Activated CD8-positive, alpha-beta memory T cell treated with anti-CD3 and anti-CD28 coated beads for 24 hours (primary cell): Measurements from ENCODE around the gene DYNC2LI1.
A peak's percentile ranks its signal among the peaks of the same experiment; 100 is the strongest.
"Not testable (repeated sequence)": the region's sequence is repeated elsewhere in the genome, so short reads cannot be mapped to it uniquely, and the experiment has no call there.

ENCODE experiments used
- DNase-seq: peaks from one replicate; pipeline ENCODE4 v3.0.0-alpha.2; 2020

Gene DYNC2LI1

DNA sequence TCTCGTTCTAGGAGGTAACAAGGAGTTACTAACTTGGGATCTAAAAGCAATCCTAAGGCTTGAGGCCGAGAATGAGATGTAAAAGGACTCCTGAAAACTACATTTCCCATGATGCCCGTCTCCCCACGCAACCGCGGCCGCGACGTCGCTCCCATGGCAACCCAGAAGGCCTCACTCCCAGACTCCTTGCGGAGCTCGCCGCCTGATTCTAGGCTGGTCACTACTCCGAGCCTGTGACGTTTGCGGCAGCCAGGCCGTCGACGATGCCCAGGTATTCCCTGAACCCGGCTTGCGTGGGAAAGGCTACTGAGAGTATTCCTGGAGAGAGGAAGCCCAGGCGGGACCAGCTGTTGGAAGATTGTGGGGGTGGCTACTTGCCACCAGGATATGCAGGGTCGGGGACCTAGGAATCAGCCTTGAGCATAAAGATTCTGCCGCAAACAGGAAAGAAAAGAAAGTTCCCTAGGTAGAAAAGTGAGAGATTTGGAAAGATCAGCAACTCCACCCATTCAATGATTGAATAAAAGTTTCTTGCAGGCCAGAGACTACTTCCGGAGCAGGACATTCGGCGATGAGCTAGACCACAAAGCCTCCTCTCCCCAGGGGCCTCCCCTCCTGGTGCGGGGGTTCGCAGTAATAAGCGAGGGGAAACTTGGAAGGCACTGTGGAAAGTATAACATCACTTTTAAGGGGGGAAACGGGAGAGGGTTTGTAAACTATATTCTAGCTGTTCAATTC, at the start of gene DYNC2LI1:
TSS of gene DYNC2LI1 (plus strand) at position 164 of the 738 bp plus-strand sequence. CDS start at position 264, 100 bp downstream.
- peak; percentile 90 for DNase-seq

DNA sequence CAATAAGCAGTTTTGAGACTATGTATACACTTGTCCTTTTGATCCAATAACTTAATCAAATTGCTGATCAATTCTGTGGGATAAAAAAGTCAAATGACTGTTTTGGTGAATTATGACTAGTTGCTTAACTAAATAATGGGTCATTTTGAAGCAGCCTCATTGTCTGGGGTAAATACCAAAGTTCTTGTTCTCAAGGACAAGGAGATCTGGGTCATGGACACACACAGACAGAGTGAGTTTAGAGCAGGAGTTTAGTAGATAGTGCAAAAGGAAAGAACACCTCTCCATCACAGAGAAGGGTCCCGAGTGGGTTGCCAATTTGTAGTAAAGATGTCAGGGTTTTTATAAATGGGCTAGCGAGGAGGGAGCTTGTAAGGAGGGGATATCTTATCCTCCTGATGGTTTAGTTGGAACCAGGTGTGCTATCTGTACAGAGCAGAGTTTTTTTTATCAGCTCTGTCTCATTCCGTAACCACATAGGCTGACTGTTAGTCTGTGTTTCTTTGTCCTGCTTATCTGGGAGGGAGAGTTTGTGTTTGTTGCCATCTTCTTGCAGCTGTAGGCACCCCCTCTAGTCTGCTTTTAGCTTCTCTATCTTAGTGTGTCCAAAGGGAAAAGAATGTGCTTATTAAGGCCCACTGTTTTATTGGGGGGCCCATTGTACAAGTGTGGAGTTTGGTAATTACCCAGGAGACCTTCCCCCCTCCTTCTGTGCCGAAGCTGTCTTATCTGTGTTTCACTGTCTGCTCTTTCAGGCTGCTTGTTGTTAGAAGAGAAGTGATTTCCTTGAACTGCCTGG, 48.9 kb upstream of the DYNC2LI1 start:
- DNase-seq = no peak

DNA sequence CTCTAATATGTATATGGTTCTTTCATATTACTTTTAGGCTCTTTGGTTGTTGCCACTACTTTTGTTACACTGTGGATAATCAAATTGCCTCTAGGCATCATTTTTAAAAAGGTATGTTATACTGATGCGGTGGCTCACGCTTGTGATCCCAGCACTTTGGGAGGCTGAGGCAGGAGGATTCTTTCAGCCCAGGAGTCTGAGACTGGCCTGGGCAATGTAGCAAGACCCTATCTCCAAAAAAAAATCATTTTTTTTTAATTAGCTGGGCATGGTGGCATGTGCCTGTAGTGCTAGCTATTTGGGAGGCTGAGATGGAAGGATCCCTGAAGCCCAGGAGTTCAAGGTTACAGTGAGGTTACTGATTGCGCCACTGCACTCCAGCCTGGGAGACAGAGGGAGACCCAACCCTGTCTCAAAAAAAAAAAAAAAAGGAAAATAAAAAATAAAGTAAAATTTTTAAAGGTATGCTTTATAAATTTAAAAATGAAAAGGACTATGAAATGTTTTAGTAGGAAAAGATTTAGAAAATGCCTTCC, 48.1 kb upstream of the DYNC2LI1 start:
- DNase-seq = no peak

DNA sequence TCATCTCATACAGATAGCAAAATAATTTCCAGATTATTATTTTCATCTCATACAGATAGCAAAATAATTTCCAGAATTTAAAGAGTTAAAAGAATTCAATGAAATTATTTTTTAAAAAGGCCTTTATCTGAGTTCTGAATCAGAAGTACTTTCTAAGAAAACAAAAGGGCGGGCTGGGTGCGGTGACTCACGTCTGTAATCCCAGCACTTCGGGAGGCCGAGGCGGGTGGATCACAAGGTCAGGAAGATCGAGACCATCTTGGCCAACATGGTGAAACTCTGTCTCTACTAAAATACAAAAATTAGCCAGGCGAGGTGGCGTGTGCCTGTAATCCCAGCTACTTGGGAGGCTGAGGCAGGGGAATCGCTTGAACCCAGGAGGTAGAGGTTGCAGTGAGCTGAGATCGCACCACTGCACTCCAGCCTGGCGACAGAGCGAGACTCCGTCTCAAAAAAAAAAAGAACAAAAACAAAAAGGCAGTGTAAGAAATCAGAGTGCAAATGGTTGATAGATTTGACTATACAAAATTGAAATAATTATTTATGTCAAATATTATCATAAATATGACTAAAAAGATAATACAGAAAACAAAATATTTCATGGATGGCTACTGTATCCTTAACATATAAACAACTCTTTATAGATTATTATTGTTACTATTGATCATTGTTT, 46.7 kb upstream of the DYNC2LI1 start:
- not testable (repeated sequence) for DNase-seq

DNA sequence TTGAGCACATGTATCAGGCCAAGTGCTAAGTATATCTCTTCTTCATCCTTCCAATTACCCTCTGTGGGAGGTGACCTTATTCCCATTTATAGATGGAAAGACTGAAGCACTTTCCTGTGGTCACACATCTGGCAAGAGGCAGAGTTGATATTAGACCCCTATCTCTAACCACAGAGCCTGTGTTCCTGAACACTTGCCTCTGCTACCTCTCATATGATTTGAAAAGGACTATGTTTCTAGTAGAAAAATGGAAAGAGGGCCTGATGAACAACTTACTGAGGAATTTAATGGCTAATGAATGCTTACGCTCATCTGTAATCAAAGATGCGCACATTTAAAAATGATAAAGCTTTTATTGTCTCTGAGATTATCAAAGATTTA, 46.2 kb upstream of the DYNC2LI1 start:
- DNase-seq = no peak

DNA sequence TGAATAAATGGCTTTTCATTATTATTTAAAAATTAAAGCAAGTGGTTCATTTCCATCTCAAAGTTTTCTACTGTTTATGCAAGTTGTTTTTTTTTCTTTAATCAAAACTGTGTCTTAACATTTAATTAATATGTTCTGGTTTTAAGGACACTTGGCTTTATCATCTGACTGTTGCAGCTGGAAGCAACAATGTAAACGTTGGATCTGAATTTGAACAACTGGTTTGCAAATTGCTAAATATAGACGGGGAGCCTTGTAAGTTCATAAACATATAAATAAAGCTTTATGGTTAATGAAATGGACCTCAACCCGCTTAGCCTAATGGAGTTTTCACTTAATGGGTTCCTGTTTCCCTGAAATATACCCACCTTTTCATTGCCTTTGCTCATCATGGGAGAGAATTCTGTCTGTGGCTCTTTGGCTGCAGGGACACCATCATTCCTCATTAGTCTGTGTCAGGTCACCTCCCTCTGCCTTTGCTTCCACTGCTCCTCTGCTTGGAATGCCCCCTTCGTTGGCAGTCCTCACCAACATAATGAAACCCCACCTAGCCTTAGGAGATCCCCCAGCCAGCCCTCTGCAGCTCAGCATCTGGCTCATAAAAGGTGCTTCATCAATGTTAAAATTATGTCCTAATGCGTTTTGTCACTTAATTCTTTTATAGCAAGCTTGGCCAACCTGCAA, 44.2 kb upstream of the DYNC2LI1 start:
- DNase-seq = no peak

DNA sequence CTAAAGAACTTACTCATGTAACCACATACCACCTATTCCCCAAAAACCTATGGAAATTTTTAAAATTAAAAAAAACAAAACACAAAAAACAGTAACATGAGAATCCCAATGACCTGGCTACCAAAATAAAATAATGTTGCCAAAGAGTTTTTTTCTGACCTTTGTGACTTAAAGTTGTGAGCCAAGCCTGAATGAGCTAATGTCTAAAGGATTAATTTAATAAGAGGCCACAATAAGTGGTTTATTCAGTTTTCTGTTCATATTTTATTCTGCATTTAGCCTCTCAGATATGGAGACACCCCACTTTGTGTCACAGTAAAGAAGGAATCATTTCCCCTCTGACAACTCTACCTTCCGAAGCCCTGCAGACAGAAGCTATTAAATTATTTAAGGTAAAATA, 42.6 kb upstream of the DYNC2LI1 start:
- DNase-seq = no peak

DNA sequence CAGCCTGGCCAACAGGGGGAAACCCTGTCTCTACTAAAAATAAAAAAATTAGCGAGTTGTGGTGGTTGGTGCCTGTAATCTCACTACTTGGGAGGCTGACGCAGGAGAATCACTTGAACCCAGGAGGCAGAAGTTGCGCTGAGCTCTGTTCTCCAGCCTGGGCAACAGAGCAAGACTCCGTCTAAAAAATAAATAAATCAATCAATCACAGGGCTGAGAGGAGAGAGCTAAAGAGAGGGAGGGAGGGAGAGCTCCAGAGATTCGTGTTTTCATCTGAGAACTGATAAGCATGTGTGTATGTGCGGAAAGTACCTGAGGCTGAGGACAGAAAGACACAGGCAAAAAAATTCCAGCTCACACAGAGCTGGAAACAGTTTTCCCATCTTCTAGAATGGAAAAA, 37.2 kb upstream of the DYNC2LI1 start:
- no peak for DNase-seq

DNA sequence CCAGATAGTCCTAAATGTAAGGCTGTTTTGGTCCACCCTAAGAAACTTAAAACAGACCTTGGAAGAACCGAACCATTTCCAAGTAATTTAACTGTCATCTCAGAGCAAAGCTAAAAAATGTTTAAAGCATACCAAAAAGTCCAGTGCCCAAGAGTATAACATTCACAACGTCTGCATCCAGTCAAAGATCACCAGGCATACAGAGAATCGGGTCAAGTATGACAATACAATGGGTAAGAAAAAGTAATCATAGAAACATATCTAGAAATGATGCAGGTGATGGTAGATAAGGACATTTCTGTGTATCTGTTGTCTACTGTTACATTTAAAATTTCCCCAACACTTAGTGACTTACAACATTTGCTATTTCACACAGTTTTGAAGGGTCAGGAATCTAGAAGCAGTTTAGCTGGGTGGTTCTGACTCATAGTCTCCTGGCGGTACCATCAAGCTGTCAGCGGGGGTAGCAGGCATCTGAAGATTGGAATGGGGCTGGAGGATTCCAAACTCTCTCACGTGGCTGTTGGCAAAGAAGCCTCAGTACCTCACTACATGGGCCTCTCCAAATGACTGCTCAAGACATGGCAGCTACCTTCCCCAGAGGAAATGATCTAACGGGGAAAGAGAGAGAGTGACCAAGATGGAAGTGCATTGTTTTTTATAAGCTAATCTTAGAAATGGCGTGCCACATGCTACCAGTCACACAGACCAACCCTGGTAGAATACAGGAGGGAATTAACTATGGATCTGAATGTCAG, 36.6 kb upstream of the DYNC2LI1 start:
- DNase-seq = no peak

DNA sequence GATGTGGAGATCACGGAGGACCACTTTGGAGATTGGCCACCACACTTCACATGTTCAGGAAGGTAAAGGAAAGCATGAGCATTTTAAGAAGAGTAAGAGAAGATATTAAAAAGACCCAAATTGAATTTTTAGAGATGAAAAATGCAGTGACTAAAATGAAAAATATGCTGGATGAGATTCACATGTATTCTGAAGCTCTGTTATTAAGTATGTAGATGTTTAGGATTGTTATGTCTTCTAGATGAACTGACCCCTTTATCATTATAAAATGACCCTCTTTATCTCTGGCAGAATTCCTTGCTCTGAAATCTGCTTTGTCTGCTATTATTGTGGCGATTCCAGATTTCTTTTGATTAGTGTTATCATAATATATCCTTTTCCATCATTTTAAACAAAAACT, 36.0 kb upstream of the DYNC2LI1 start:
- DNase-seq = no peak

DNA sequence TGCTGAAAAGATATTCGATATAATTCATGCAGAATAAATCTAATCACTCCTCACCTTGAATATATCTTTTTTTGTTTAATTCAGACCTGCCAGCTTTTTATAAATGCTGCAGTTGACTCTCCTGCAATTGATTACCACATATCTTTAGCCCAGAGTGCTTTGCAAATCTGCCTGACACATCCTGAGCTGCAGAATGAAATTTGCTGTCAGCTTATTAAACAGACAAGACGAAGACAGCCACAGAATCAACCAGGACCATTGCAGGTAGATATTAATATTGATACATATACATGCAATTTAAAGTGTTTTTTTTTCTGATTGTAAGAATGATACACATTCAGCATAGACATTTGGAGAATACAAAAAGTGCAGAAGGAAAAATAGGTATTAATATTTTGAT, 35.6 kb upstream of the DYNC2LI1 start:
- no peak for DNase-seq

DNA sequence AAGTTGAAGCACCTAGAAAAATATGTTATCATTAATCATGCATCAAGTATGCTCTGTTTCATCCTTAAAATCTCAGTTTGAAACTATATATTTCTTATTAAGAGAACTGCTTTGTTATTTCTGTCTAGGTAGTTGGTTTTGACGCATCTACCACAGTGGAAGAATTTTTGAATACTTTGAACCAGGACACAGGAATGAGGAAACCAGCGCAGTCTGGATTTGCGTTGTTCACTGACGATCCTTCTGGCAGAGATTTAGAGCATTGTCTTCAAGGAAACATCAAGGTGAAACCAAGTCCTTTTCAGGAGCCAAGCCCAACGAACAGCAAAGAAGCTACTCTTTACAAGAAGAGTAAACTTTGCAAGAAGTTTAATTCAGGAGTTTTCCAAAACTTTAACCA, 30.1 kb upstream of the DYNC2LI1 start:
- no peak for DNase-seq

DNA sequence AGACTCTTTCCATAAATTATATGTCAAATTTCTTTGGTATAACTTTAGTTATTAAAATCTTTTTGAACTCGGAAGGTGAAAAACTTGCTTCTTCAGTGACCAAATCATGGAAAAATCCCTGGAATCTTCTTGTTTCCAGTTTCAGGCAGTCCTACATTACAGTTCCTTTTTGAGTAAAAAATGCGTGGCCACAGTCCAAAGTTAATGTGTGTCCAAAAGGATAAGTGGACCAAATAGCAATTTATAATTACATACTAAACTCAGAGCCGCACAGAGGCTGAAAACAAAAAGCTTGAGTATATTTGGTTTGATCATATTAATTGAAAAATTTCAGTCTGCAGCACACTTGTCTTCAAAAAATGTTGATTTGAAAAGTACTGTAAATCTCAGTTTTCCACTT, 28.4 kb upstream of the DYNC2LI1 start:
- no peak for DNase-seq

DNA sequence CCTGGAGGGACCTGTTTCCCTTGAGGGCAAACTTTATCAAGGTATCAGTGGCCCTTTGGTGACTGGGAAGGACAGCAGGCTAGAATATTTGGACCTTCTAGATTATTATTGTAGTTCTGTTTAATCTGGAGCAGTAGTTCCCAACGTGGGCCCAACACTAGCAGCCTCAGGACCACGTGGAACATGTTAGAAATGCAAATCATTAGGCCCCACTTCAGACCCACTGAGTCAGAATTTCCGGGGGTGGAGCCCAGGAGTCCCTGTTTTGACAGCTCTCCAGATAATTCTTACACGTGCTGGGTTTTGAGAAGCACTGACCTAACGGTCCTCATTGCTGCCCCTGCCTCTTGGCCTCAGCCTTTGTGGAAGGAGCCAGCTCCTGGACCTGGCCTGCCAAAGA, 25.5 kb upstream of the DYNC2LI1 start:
- no peak for DNase-seq

DNA sequence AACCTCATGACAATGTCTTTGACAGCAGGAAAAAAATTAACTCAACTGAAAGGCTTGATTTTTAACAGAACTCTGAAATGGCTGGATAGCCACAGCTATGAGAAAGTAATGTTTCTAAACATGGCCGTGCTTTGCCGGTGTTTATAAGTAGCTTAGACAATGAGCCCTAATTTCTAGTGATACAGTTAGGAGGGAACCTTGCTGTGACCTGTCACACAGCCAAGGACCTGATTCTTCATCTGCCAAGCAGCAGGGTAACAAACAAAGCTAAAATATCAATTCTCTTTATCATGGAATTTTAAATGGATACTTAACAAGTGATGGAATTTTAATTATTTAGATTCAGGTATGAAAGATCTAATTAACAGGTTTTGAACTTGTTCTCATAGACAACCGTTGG, 24.3 kb upstream of the DYNC2LI1 start:
- no peak for DNase-seq

DNA sequence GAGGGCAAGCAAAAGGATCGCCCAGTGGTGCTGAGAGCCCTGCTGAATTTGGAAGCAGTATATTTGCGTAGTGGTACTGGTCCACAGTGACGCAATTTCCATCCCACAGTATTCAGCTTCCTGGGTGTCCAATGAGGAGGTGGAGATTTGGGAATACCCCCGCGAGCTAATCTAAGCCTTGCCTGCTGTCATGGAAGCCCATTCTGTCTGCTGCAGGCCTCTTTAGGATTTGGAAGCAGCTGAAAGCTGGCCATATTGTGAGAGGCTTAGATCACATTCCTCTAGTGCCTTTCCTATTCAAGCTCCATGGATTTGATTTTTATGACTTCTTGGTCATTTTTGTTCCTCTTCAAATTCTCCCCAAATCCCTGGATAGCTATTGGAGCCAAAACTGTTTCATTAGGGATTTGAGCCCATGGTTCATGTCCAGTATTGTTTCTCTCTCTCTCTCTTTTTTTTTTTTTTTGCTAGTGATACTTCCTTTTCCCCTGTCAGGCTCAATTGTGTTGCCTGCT, 22.3 kb upstream of the DYNC2LI1 start:
- no peak for DNase-seq

DNA sequence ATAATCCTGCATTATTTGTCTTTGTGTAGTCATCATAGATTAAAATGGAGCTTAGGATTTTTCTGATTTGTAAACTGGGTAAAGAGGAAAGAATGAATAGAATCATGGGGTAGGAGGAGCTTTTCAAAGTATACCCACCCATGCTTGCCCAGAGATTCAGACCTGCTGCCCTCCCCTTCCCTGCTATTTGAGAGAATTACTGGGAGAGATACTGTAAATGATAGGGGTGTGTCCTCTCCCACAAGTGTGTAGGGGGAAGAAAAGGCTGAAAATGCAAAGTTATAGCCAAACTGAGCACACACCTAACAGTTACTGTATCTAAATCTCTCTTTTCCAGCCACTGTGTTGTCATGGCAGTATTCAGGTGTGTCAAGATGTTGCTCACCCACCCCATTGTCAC, 21.5 kb upstream of the DYNC2LI1 start:
- DNase-seq = no peak

DNA sequence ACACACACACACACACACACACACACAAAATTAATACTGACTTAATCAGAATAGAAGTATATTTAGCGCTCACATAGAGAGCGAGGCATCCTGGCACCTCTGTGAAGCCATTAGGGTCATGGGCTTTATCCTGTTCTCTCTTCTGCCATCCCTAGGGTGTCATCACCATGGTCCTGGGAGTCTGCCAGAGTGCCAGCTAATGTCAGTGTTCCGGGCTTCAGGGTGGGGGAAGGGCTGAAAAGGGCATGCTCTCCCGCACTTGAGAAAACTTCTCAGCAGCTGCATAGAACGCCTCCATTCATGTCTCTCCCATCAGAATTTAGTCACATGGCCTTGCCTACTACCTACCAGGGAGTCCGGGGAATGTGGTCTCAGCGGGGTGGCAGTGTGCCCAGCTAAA, 19.7 kb upstream of the DYNC2LI1 start:
- no peak for DNase-seq

DNA sequence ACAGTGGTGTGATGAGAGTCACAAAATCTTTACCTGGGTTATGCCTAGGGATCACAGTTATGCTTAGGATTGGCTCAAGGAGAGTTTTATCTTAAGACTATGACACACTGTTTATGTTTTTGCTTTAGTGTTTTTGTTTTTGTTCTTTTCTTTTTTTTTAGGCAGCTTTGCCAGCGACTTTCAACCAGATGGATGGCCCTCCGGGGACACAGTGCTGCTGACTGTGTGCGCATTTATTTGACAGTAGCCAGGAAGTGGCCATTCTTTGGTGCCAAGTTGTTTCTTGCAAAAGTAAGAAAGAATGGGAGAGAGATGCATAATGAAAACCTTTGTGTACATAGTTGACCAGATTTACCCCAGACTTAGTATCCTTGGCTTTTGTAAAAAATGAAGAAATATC, 15.1 kb upstream of the DYNC2LI1 start:
- DNase-seq = no peak

DNA sequence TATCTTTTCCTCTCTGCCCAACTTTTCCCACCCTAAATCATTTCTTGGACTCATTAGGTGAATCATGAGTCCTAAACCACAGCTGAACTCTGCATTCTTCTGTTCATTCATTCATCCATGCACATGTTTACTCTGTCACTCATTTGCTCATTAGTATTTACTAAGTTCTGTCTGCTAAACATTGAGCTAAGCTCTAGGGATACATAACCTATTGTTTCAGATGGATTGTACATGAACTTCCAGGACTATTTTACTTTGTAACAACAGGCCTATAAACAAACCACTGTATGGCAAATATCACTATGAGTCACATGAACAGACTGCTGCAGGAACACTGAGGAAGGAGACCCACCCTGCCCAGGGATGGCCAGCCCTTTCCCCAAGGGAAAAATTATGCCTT, 14.6 kb upstream of the DYNC2LI1 start:
- DNase-seq = no peak

DNA sequence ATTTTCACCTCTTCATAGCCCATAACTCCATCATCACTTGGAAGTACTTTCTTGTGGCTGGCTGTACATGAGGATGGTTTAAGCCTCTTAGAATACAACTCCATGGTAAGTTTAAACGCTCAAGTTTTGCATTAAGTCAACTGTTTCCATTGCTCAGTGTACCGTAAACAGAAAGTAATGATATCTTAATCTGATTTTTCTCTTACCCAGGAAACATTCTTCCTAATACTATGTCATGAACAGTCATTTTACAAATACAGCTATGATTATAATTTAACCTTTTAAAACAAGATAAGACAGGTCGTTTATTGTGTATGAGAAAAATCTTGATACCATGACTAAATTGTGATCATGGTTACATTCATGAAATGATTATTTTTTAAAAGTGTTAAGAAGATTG, 11.6 kb upstream of the DYNC2LI1 start:
- no peak for DNase-seq

DNA sequence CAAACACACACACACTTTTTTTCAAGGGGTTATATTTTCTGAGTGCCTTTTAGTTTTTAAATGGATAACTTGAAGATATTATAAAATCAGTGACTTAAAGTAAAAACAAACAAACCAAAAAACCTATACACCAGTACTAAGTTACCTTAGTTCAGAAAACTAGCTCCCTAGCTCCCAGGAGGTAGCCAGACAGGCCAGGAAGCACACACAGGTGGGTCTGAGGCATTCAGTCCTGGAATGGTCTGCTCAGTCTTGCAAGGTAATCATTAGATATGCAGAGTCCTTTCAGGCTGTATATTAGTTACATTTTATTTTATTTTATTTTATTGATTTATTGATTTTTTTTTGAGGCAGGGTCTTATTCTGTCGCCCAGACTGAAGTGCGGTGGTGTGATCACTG, 10.7 kb upstream of the DYNC2LI1 start:
- DNase-seq = no peak
